ENCODE measurements around the gene MVB12B. TPM values are rescaled to one million over a fixed set of nuclear protein-coding genes. Genes with fewer than 3 reads are reported as not detected.

Gene MVB12B
- total RNA-seq, 1 experiment from 2014 or later: 10.7 TPM

GRCh38 chr9:126361810-126362238 is 35.2 kb downstream of the MVB12B start:
- no peak for DNase-seq (ENCODE audit: low spot score)

GRCh38 chr9:126363250-126363649 is 36.6 kb downstream of the MVB12B start:
- no peak for DNase-seq (ENCODE audit: low spot score)

GRCh38 chr9:126363847-126364671 is 37.4 kb downstream of the MVB12B start:
- DNase-seq (ENCODE audit: low spot score): peak; percentile 30

- DNase-seq (ENCODE audit: low spot score): no peak
Observed at GRCh38 chr9:126365780-126366179, 39.2 kb downstream of the MVB12B start.

GRCh38 chr9:126366366-126367011 is 39.9 kb downstream of the MVB12B start:
- no peak for DNase-seq (ENCODE audit: low spot score)

- DNase-seq (ENCODE audit: low spot score): no peak
Observed at GRCh38 chr9:126367139-126367538, 40.5 kb downstream of the MVB12B start.

GRCh38 chr9:126367616-126368015 is 41.0 kb downstream of the MVB12B start:
- DNase-seq (ENCODE audit: low spot score): no peak

- no peak for DNase-seq (ENCODE audit: low spot score)
Observed at GRCh38 chr9:126368020-126368419, 41.4 kb downstream of the MVB12B start.

- no peak for DNase-seq (ENCODE audit: low spot score)
Observed at GRCh38 chr9:126371007-126371870, 44.6 kb downstream of the MVB12B start.

GRCh38 chr9:126372716-126373115 is 46.1 kb downstream of the MVB12B start:
- DNase-seq (ENCODE audit: low spot score): no peak

GRCh38 chr9:126373241-126373640 is 46.6 kb downstream of the MVB12B start:
- DNase-seq (ENCODE audit: low spot score): peak; percentile 22

- no peak for DNase-seq (ENCODE audit: low spot score)
Observed at GRCh38 chr9:126374366-126374781, 47.7 kb downstream of the MVB12B start.

GRCh38 chr9:126375386-126375785 is 48.8 kb downstream of the MVB12B start:
- no peak for DNase-seq (ENCODE audit: low spot score)

GRCh38 chr9:126376311-126377175 is 49.9 kb downstream of the MVB12B start:
- DNase-seq (ENCODE audit: low spot score): no peak

GRCh38 chr9:126377176-126377509 is 50.5 kb downstream of the MVB12B start:
- DNase-seq (ENCODE audit: low spot score): no peak

- DNase-seq (ENCODE audit: low spot score): no peak
Observed at GRCh38 chr9:126377536-126377935, 50.9 kb downstream of the MVB12B start.

GRCh38 chr9:126378761-126379160 is 52.1 kb downstream of the MVB12B start:
- no peak for DNase-seq (ENCODE audit: low spot score)

GRCh38 chr9:126379661-126380360 is 53.2 kb downstream of the MVB12B start:
- DNase-seq (ENCODE audit: low spot score): peak; percentile 54

GRCh38 chr9:126380447-126380846 is 53.8 kb downstream of the MVB12B start:
- DNase-seq (ENCODE audit: low spot score): no peak

- DNase-seq (ENCODE audit: low spot score): no peak
Observed at GRCh38 chr9:126381195-126381594, 54.6 kb downstream of the MVB12B start.

Data from A172 (cell line).